ENCODE data around the gene ELK4.

The ELK4 gene

GRCh38 chr1:205580923-205581180 lies 51.0 kb downstream of the ELK4 start:
- Histone ChIP-seq H2BK120ac (ENCODE audit: insufficient read depth, low read length, poor library complexity) (no peak overlapping the region), H3K27ac (ENCODE audit: low read depth, low read length) (no peak overlapping the region), H3K14ac (ENCODE audit: low read length) (no peak overlapping the region), H4K8ac (ENCODE audit: low read depth, low read length) (no peak overlapping the region), H2AFZ (ENCODE audit: insufficient read depth, low read length, poor library complexity) (no peak overlapping the region), H3K79me2 (ENCODE audit: control insufficient read depth, insufficient read depth, low read length, poor library complexity) (no peaks in the 10 kb centered on the region), H3K36me3 (ENCODE audit: control insufficient read depth in 1 of 2, insufficient read depth in 2 of 2, low read length in 2 of 2) (no peaks in the 10 kb centered on the region), H3K27me3 (ENCODE audit: insufficient read depth, low read length) (no peaks in the 10 kb centered on the region), H2AK5ac (ENCODE audit: low read length) (no peak overlapping the region), H3K4me1 (ENCODE audit: control insufficient read depth in 1 of 2, insufficient read depth in 2 of 2, low read length in 2 of 2) (peaks cover 0 to 1% of the 10 kb centered on the region in 2 experiments), H2BK12ac (ENCODE audit: low read length) (no peak overlapping the region), H3K23ac (ENCODE audit: low read length) (no peak overlapping the region), H3K4me3 (ENCODE audit: low read depth, low read length) (peak overlapping the region; percentile 41), H2BK5ac (ENCODE audit: low read depth, low read length, poor library complexity) (no peak overlapping the region), H3K9me3 (ENCODE audit: insufficient read depth, low read depth, low read length) (peaks cover 3% of the 10 kb centered on the region), H3K4me2 (ENCODE audit: low read length) (no peak overlapping the region), H3K4ac (ENCODE audit: low read depth, low read length) (no peak overlapping the region), H3K79me1 (ENCODE audit: low read length) (no peaks in the 10 kb centered on the region), H4K91ac (ENCODE audit: low read depth, low read length) (no peak overlapping the region), H3K9ac (ENCODE audit: low read length) (no peak overlapping the region), H4K12ac (ENCODE audit: low read depth, low read length) (no peak overlapping the region), H3K18ac (ENCODE audit: low read length) (no peak overlapping the region)
- no CpG with 5 or more reads among the region's 3 CpGs for WGBS (ENCODE audit: extremely low coverage, insufficient coverage, insufficient read length)
- DNase-seq: no peak

GRCh38 chr1:205580140-205580922 lies 51.5 kb downstream of the ELK4 start:
- Histone ChIP-seq H3K79me1 (ENCODE audit: low read length) (no peaks in the 10 kb centered on the region), H2AFZ (ENCODE audit: insufficient read depth, low read length, poor library complexity) (no peak overlapping the region), H3K9ac (ENCODE audit: low read length) (no peak overlapping the region), H3K23ac (ENCODE audit: low read length) (no peak overlapping the region), H3K9me3 (ENCODE audit: insufficient read depth, low read depth, low read length) (peaks cover 3% of the 10 kb centered on the region), H4K91ac (ENCODE audit: low read depth, low read length) (no peak overlapping the region), H4K8ac (ENCODE audit: low read depth, low read length) (no peak overlapping the region), H3K4ac (ENCODE audit: low read depth, low read length) (no peak overlapping the region), H3K4me3 (ENCODE audit: low read depth, low read length) (peak overlapping the region; percentile 41), H3K79me2 (ENCODE audit: control insufficient read depth, insufficient read depth, low read length, poor library complexity) (no peaks in the 10 kb centered on the region), H2BK120ac (ENCODE audit: insufficient read depth, low read length, poor library complexity) (no peak overlapping the region), H3K4me2 (ENCODE audit: low read length) (no peak overlapping the region), H4K12ac (ENCODE audit: low read depth, low read length) (no peak overlapping the region), H3K14ac (ENCODE audit: low read length) (no peak overlapping the region), H3K4me1 (ENCODE audit: control insufficient read depth in 1 of 2, insufficient read depth in 2 of 2, low read length in 2 of 2) (peaks cover 0 to 1% of the 10 kb centered on the region in 2 experiments), H3K27me3 (ENCODE audit: insufficient read depth, low read length) (no peaks in the 10 kb centered on the region), H3K27ac (ENCODE audit: low read depth, low read length) (no peak overlapping the region), H3K18ac (ENCODE audit: low read length) (no peak overlapping the region), H2AK5ac (ENCODE audit: low read length) (no peak overlapping the region), H3K36me3 (ENCODE audit: control insufficient read depth in 1 of 2, insufficient read depth in 2 of 2, low read length in 2 of 2) (no peaks in the 10 kb centered on the region), H2BK5ac (ENCODE audit: low read depth, low read length, poor library complexity) (no peak overlapping the region), H2BK12ac (ENCODE audit: low read length) (no peak overlapping the region)
- no CpG with 5 or more reads among the region's 15 CpGs for WGBS (ENCODE audit: extremely low coverage, insufficient coverage, insufficient read length)
- no peak for DNase-seq

- no peak overlapping the region for H3K18ac ChIP-seq (ENCODE audit: low read length)
- no peak overlapping the region for H2AFZ ChIP-seq (ENCODE audit: insufficient read depth, low read length, poor library complexity)
- no peak overlapping the region for H4K8ac ChIP-seq (ENCODE audit: low read depth, low read length)
- H3K9ac ChIP-seq (ENCODE audit: low read length): no peak overlapping the region
- no peaks in the 10 kb centered on the region for H3K27me3 ChIP-seq (ENCODE audit: insufficient read depth, low read length)
- H2BK12ac ChIP-seq (ENCODE audit: low read length): no peak overlapping the region
- no CpG with 5 or more reads among the region's 12 CpGs for WGBS (ENCODE audit: extremely low coverage, insufficient coverage, insufficient read length)
- no peak overlapping the region for H3K4ac ChIP-seq (ENCODE audit: low read depth, low read length)
- H3K27ac ChIP-seq (ENCODE audit: low read depth, low read length): no peak overlapping the region
- H3K36me3 ChIP-seq (ENCODE audit: control insufficient read depth in 1 of 2, insufficient read depth in 2 of 2, low read length in 2 of 2): no peaks in the 10 kb centered on the region
- H4K12ac ChIP-seq (ENCODE audit: low read depth, low read length): no peak overlapping the region
- H4K91ac ChIP-seq (ENCODE audit: low read depth, low read length): no peak overlapping the region
- peaks cover 3% of the 10 kb centered on the region for H3K9me3 ChIP-seq (ENCODE audit: insufficient read depth, low read depth, low read length)
- H3K4me1 ChIP-seq (ENCODE audit: control insufficient read depth in 1 of 2, insufficient read depth in 2 of 2, low read length in 2 of 2): peaks cover 0 to 1% of the 10 kb centered on the region in 2 experiments
- H3K14ac ChIP-seq (ENCODE audit: low read length): no peak overlapping the region
- no peak overlapping the region for H2BK5ac ChIP-seq (ENCODE audit: low read depth, low read length, poor library complexity)
- DNase-seq: no peak
- H2AK5ac ChIP-seq (ENCODE audit: low read length): no peak overlapping the region
- no peak overlapping the region for H3K4me3 ChIP-seq (ENCODE audit: low read depth, low read length)
- H3K23ac ChIP-seq (ENCODE audit: low read length): no peak overlapping the region
- H2BK120ac ChIP-seq (ENCODE audit: insufficient read depth, low read length, poor library complexity): no peak overlapping the region
- no peak overlapping the region for H3K4me2 ChIP-seq (ENCODE audit: low read length)
- H3K79me2 ChIP-seq (ENCODE audit: control insufficient read depth, insufficient read depth, low read length, poor library complexity): no peaks in the 10 kb centered on the region
- H3K79me1 ChIP-seq (ENCODE audit: low read length): no peaks in the 10 kb centered on the region
These were observed 52.1 kb downstream of the ELK4 start for GRCh38 chr1:205579711-205580110.

- H3K4me2 ChIP-seq (ENCODE audit: low read length): no peak overlapping the region
- no peak overlapping the region for H3K9ac ChIP-seq (ENCODE audit: low read length)
- no peak overlapping the region for H3K4me3 ChIP-seq (ENCODE audit: low read depth, low read length)
- no peak overlapping the region for H3K4ac ChIP-seq (ENCODE audit: low read depth, low read length)
- H4K12ac ChIP-seq (ENCODE audit: low read depth, low read length): no peak overlapping the region
- no peak overlapping the region for H3K18ac ChIP-seq (ENCODE audit: low read length)
- DNase-seq: no peak
- no peak overlapping the region for H2AK5ac ChIP-seq (ENCODE audit: low read length)
- H3K27ac ChIP-seq (ENCODE audit: low read depth, low read length): no peak overlapping the region
- no peak overlapping the region for H2AFZ ChIP-seq (ENCODE audit: insufficient read depth, low read length, poor library complexity)
- no peak overlapping the region for H4K91ac ChIP-seq (ENCODE audit: low read depth, low read length)
- H3K4me1 ChIP-seq (ENCODE audit: control insufficient read depth in 1 of 2, insufficient read depth in 2 of 2, low read length in 2 of 2): peaks cover 0 to 1% of the 10 kb centered on the region in 2 experiments
- H4K8ac ChIP-seq (ENCODE audit: low read depth, low read length): no peak overlapping the region
- H2BK12ac ChIP-seq (ENCODE audit: low read length): no peak overlapping the region
- H3K79me2 ChIP-seq (ENCODE audit: control insufficient read depth, insufficient read depth, low read length, poor library complexity): no peaks in the 10 kb centered on the region
- H3K9me3 ChIP-seq (ENCODE audit: insufficient read depth, low read depth, low read length): peaks cover 3% of the 10 kb centered on the region
- H3K23ac ChIP-seq (ENCODE audit: low read length): no peak overlapping the region
- no peak overlapping the region for H2BK5ac ChIP-seq (ENCODE audit: low read depth, low read length, poor library complexity)
- WGBS (ENCODE audit: extremely low coverage, insufficient coverage, insufficient read length): no CpG with 5 or more reads among the region's 9 CpGs
- H3K14ac ChIP-seq (ENCODE audit: low read length): no peak overlapping the region
- H3K79me1 ChIP-seq (ENCODE audit: low read length): no peaks in the 10 kb centered on the region
- H3K36me3 ChIP-seq (ENCODE audit: control insufficient read depth in 1 of 2, insufficient read depth in 2 of 2, low read length in 2 of 2): no peaks in the 10 kb centered on the region
- no peaks in the 10 kb centered on the region for H3K27me3 ChIP-seq (ENCODE audit: insufficient read depth, low read length)
- no peak overlapping the region for H2BK120ac ChIP-seq (ENCODE audit: insufficient read depth, low read length, poor library complexity)
These were observed 52.8 kb downstream of the ELK4 start for GRCh38 chr1:205578780-205579571.

Measured in trophoblast cell (in vitro differentiated cells and primary cell).